Left hindlimb (tissue), 1 donor: ENCODE data around the gene SHTN1.
A peak's percentile ranks its signal among the peaks of the same experiment; 100 is the strongest.

Experiments used
- DNase-seq: peaks from one replicate; pipeline ENCODE4 v3.0.0-alpha.2; 2018

SHTN1 gene

GRCh38 chr10:117005026-117005526 is at the start of gene SHTN1:
TSS of gene SHTN1 (minus strand) at chr10:117005187. CDS start at chr10:117005079, 108 bp downstream.
- DNase-seq = peak; percentile 70

GRCh38 chr10:117053482-117053881 is 48.5 kb upstream of the SHTN1 start:
- DNase-seq = no peak

GRCh38 chr10:117047947-117048346 is 43.0 kb upstream of the SHTN1 start:
- DNase-seq = no peak

GRCh38 chr10:117016266-117016665 is 11.3 kb upstream of the SHTN1 start:
- no peak for DNase-seq

- DNase-seq = no peak
Observed at GRCh38 chr10:117014835-117015234, 9.8 kb upstream of the SHTN1 start.

GRCh38 chr10:117007080-117007479 is 2.1 kb upstream of the SHTN1 start:
- DNase-seq = no peak

GRCh38 chr10:117005527-117006055 is 604 bp upstream of the SHTN1 start:
- DNase-seq = no peak

GRCh38 chr10:117004227-117005025 is 561 bp downstream of the SHTN1 start:
- DNase-seq = peak; percentile 55

GRCh38 chr10:117003336-117003735 is 1.7 kb downstream of the SHTN1 start:
- DNase-seq = no peak

- DNase-seq = no peak
Observed at GRCh38 chr10:117002206-117002605, 2.8 kb downstream of the SHTN1 start.

GRCh38 chr10:117001144-117001543 is 3.8 kb downstream of the SHTN1 start:
- no peak for DNase-seq

GRCh38 chr10:117000580-117000979 is 4.4 kb downstream of the SHTN1 start:
- DNase-seq = no peak

- DNase-seq = no peak
Observed at GRCh38 chr10:116998172-116998571, 6.8 kb downstream of the SHTN1 start.

GRCh38 chr10:116997015-116997414 is 8.0 kb downstream of the SHTN1 start:
- DNase-seq = no peak

GRCh38 chr10:116995648-116996047 is 9.3 kb downstream of the SHTN1 start:
- no peak for DNase-seq

GRCh38 chr10:116994113-116994890 is 10.7 kb downstream of the SHTN1 start:
- no peak for DNase-seq

- no peak for DNase-seq
Observed at GRCh38 chr10:116993610-116994009, 11.4 kb downstream of the SHTN1 start.

GRCh38 chr10:116992183-116992582 is 12.8 kb downstream of the SHTN1 start:
- DNase-seq = no peak

- DNase-seq = no peak
Observed at GRCh38 chr10:116990276-116990800, 14.6 kb downstream of the SHTN1 start.

GRCh38 chr10:116989439-116989838 is 15.5 kb downstream of the SHTN1 start:
- no peak for DNase-seq

- no peak for DNase-seq
Observed at GRCh38 chr10:116988311-116988710, 16.7 kb downstream of the SHTN1 start.

GRCh38 chr10:116985611-116986010 is 19.4 kb downstream of the SHTN1 start:
- no peak for DNase-seq
